ENCODE results near the gene PRKAR1B. TPM values are rescaled to one million over a fixed set of nuclear protein-coding genes. Genes with fewer than 3 reads are reported as not detected.

PRKAR1B gene
- total RNA-seq, 1 donor from 2014 or later = 21.7 TPM

DNA sequence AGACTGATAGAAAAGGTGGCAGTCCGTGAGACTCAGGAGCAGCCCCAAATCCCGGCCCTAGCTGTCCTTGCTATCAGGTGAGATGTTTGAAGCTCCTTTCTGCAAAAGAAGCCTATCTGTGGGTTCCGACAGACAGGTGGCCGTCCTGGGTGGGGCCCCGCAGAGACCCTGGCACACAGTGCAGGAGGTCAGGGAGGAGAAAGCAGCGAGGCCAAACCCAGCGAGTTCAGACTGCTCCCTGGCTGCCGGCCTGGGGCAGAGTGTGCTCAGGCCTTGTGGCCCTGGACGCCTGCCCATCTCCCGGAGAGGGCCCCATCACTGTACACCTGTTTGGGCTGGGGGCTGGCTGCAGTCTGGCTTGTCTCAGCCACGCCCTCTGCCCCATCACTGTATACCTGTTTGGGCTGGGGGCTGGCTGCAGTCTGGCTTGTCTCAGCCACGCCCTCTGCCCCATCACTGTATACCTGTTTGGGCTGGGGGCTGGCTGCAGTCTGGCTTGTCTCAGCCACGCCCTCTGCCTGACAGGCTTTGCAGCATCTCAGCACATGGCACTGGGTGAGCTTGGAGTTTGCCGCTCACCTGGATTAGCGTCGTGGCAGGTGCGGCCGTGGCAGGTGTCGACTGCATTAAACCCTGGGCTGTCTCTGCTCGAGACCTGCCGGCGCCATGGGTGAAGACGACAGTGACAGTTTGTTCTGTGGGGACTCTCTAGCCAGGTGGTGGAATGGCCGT lies 11.8 kb upstream of the PRKAR1B start:
- DNase-seq (ENCODE audit: low spot score) = no peak
- Mint-ChIP-seq H3K4me3 (ENCODE audit: unreplicated experiment) (no peak overlapping the region), H3K4me1 (ENCODE audit: unreplicated experiment) (no peaks in the 10 kb centered on the region), H3K27ac (ENCODE audit: unreplicated experiment) (no peak overlapping the region), H3K9me3 (ENCODE audit: unreplicated experiment) (no peaks in the 10 kb centered on the region), H3K27me3 (ENCODE audit: unreplicated experiment) (no peaks in the 10 kb centered on the region), H3K36me3 (ENCODE audit: low read depth, unreplicated experiment) (peaks cover 18% of the 10 kb centered on the region)
- TF ChIP-seq, protein P1, sequence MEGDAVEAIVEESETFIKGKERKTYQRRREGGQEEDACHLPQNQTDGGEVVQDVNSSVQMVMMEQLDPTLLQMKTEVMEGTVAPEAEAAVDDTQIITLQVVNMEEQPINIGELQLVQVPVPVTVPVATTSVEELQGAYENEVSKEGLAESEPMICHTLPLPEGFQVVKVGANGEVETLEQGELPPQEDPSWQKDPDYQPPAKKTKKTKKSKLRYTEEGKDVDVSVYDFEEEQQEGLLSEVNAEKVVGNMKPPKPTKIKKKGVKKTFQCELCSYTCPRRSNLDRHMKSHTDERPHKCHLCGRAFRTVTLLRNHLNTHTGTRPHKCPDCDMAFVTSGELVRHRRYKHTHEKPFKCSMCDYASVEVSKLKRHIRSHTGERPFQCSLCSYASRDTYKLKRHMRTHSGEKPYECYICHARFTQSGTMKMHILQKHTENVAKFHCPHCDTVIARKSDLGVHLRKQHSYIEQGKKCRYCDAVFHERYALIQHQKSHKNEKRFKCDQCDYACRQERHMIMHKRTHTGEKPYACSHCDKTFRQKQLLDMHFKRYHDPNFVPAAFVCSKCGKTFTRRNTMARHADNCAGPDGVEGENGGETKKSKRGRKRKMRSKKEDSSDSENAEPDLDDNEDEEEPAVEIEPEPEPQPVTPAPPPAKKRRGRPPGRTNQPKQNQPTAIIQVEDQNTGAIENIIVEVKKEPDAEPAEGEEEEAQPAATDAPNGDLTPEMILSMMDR (IDR thresholded peaks at IDR 0.05; ENCODE audit: unreplicated experiment) = no peak

DNA sequence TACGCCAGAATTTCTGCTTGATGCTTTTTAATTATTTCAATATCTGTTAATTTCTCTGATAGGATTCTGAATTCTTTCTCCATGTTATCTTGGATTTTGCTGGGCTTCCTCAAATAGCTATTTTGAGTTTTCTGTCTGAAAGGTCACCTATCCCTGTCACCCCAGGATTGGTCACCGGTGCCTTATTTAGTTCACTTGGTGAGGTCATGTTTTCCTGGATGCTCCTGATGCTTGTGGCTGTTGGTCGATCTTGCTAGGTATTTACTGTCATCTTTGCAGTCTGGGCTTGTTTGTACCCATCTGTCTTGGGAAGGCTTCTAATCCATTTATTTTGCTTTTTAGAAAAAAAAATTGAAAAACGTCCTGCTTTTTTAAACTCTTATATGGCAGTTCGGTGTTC lies 11.2 kb upstream of the PRKAR1B start:
- H3K4me1 Mint-ChIP-seq (ENCODE audit: unreplicated experiment) = no peaks in the 10 kb centered on the region
- no peaks in the 10 kb centered on the region for H3K27me3 Mint-ChIP-seq (ENCODE audit: unreplicated experiment)
- peaks cover 18% of the 10 kb centered on the region for H3K36me3 Mint-ChIP-seq (ENCODE audit: low read depth, unreplicated experiment)
- H3K27ac Mint-ChIP-seq (ENCODE audit: unreplicated experiment) = no peak overlapping the region
- TF ChIP-seq, protein P1 (IDR thresholded peaks at IDR 0.05; ENCODE audit: unreplicated experiment) = no peak
- no peaks in the 10 kb centered on the region for H3K9me3 Mint-ChIP-seq (ENCODE audit: unreplicated experiment)
- DNase-seq (ENCODE audit: low spot score) = no peak
- no peak overlapping the region for H3K4me3 Mint-ChIP-seq (ENCODE audit: unreplicated experiment)

DNA sequence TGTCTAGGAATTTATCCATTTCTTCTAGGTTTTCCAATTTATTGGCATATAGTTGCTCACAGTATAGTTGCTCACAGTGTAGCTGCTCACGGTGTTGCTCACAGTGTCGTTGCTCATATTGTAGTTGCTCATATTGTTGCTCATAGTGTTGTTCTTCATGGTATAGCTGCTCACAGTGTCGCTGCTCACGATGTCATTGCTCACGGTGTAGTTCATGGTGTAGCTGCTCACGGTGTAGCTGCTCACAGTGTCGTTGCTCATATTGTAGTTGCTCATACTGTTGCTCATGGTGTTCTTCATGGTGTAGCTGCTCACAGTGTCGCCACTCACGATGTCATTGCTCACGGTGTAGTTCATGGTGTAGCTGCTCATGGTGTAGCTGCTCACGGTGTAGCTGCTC lies 7.7 kb upstream of the PRKAR1B start:
- H3K36me3 Mint-ChIP-seq (ENCODE audit: low read depth, unreplicated experiment) = peaks cover 7% of the 10 kb centered on the region
- H3K4me1 Mint-ChIP-seq (ENCODE audit: unreplicated experiment) = peaks cover 1% of the 10 kb centered on the region
- no peak overlapping the region for H3K4me3 Mint-ChIP-seq (ENCODE audit: unreplicated experiment)
- no peaks in the 10 kb centered on the region for H3K9me3 Mint-ChIP-seq (ENCODE audit: unreplicated experiment)
- H3K27ac Mint-ChIP-seq (ENCODE audit: unreplicated experiment) = no peak overlapping the region
- TF ChIP-seq, protein P1 (IDR thresholded peaks at IDR 0.05; ENCODE audit: unreplicated experiment) = no peak
- DNase-seq (ENCODE audit: low spot score) = no peak
- peaks cover 8% of the 10 kb centered on the region for H3K27me3 Mint-ChIP-seq (ENCODE audit: unreplicated experiment)

DNA sequence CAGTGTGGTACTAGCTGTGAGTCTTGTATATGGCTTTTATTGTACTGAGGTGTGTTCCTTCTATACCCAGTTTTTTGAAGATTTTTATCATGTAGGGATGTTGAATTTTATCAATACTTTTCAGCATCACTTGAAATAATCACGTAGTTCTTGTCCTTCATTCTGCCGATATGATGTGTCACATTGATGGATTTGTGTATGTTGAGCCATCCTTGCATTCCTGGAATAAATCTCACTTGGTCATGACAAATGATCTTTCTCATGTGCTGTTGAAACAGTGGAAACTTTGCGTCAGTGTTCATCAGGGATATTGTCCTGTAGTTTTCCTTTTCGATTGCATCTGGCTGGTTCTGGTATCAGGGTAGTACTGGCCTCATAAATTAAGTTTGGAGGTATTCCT lies 7.1 kb upstream of the PRKAR1B start:
- H3K4me1 Mint-ChIP-seq (ENCODE audit: unreplicated experiment) = peaks cover 3% of the 10 kb centered on the region
- peaks cover 10% of the 10 kb centered on the region for H3K36me3 Mint-ChIP-seq (ENCODE audit: low read depth, unreplicated experiment)
- H3K4me3 Mint-ChIP-seq (ENCODE audit: unreplicated experiment) = no peak overlapping the region
- no peak overlapping the region for H3K27ac Mint-ChIP-seq (ENCODE audit: unreplicated experiment)
- no peaks in the 10 kb centered on the region for H3K9me3 Mint-ChIP-seq (ENCODE audit: unreplicated experiment)
- TF ChIP-seq, protein P1 (IDR thresholded peaks at IDR 0.05; ENCODE audit: unreplicated experiment) = no peak
- no peak for DNase-seq (ENCODE audit: low spot score)
- peaks cover 8% of the 10 kb centered on the region for H3K27me3 Mint-ChIP-seq (ENCODE audit: unreplicated experiment)

DNA sequence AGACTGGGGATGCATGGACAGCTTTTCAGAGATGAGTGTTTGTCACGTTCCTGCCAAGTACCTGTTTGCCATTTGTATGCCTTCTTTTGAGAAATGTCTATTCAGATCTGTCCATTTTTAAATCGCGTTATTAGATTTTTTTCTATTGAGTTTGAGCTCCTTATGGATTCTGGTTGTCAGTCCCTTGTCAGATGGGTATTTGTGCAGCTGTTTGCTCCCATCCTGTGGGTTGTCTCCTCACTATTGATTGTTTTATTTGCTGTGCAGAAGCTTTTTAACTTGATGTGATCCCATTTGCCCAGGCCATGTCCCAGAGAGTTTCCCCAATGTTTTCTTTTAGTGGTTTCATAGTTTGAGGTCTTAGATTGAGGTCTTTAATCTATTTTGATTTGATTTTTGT lies 5.5 kb upstream of the PRKAR1B start:
- no peak overlapping the region for H3K4me3 Mint-ChIP-seq (ENCODE audit: unreplicated experiment)
- DNase-seq (ENCODE audit: low spot score) = no peak
- TF ChIP-seq, protein P1 (IDR thresholded peaks at IDR 0.05; ENCODE audit: unreplicated experiment) = no peak
- no peaks in the 10 kb centered on the region for H3K9me3 Mint-ChIP-seq (ENCODE audit: unreplicated experiment)
- H3K4me1 Mint-ChIP-seq (ENCODE audit: unreplicated experiment) = peaks cover 12% of the 10 kb centered on the region
- no peak overlapping the region for H3K27ac Mint-ChIP-seq (ENCODE audit: unreplicated experiment)
- H3K36me3 Mint-ChIP-seq (ENCODE audit: low read depth, unreplicated experiment) = peaks cover 10% of the 10 kb centered on the region
- H3K27me3 Mint-ChIP-seq (ENCODE audit: unreplicated experiment) = peaks cover 13% of the 10 kb centered on the region

All from endothelial cell (in vitro differentiated cells).